Midbrain (tissue), 1 donor: ENCODE data around the gene LCA5.
"Not testable (repeated sequence)": the region's sequence is repeated elsewhere in the genome, so short reads cannot be mapped to it uniquely, and the experiment has no call there.

ENCODE experiments used
- DNase-seq: peaks from one replicate; lab custom pipeline; 2025; lab: John Stamatoyannopoulos, UW

Gene LCA5

GRCh38 chr6:79536954-79537747 lies at the start of gene LCA5:
Gene LCA5 (minus strand): TSS chr6:79537430. CDS start chr6:79518894, 18,536 bp downstream.
- peak; percentile 98 for DNase-seq

- DNase-seq = no peak
Measured at GRCh38 chr6:79586548-79586947, 49.3 kb upstream of the LCA5 start.

- DNase-seq = no peak
Measured at GRCh38 chr6:79584332-79584731, 47.1 kb upstream of the LCA5 start.

- not testable (repeated sequence) for DNase-seq
Measured at GRCh38 chr6:79577926-79578325, 40.7 kb upstream of the LCA5 start.

GRCh38 chr6:79574630-79575225 lies 37.5 kb upstream of the LCA5 start:
- DNase-seq = no peak

DNA sequence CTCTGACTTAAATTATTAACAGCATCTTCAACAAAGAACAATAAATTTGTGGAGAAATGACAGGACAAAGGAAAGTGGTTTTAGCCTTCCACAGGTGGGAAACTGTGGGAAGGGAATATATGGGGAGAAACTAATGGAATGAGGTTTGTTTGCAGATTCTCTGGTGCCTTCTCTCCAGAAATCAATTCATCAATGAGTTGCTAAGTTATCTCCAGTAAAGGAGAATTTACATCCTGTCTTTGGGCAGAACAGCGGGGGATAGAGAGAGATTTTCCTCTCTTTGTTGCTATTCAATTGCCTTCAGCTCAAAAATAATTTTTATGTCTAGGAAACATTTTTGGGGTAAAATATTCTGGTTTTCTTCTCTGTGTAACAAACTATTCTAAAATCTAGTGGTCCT lies 36.9 kb upstream of the LCA5 start:
- no peak for DNase-seq

DNA sequence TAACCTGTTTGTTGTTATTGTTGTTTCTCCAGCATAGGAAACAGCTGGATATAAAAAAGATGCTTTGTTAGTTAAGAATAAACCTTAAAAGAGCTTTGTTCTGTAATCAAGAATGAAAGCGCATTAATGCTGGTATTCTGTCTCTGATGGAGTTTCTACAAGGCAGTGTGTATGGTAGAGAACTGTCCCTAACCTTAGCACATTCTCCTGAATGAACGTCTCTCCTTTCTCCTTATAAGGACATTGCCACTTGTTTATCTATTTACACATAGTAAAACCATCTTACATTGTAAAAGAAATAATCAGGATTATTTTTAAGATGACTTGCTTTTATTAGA lies 33.8 kb upstream of the LCA5 start:
- DNase-seq = no peak

GRCh38 chr6:79570129-79571029 lies 33.1 kb upstream of the LCA5 start:
- peak; percentile 38 for DNase-seq

GRCh38 chr6:79568996-79569395 lies 31.8 kb upstream of the LCA5 start:
- DNase-seq = no peak

DNA sequence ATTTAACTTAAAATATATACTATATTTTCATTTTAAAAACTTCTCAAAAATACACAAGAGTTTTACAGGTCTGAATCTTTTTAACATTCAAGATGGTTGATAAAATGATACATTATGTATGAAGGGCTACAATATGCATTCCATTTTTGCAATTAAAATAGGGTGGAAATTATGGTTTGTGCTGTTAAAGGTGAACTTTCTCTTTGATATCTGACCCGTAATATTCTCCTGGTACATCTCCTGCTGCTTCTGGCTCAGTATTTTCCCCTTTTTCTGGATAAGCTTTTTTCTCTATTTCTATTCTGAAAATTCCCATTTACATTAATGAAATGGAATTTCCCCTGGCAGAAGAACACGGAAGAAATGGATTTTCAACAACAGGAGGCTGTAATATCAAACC lies 27.4 kb upstream of the LCA5 start:
- no peak for DNase-seq

DNA sequence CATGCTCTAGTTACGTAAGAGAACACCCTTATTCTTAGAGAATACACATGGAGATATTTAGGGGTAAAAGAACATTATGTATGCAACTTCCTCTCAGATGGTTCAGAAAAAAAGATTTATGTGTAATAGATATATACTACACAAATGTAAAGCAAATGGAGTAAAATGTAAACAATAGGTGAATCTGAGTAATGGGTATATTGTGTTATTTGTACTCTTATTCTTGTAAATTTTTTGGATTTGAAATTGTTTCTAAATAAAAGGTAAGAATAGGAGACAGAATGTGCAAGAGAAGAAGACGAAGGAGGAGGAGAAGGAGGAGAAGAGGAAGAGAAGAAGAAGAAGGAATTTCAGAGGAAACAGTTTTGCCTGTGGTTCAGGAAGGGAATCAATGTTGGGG lies 22.5 kb upstream of the LCA5 start:
- no peak for DNase-seq

- no peak for DNase-seq
Measured at GRCh38 chr6:79557673-79558467, 20.6 kb upstream of the LCA5 start.

GRCh38 chr6:79554305-79554704 lies 17.1 kb upstream of the LCA5 start:
- DNase-seq = no peak

DNA sequence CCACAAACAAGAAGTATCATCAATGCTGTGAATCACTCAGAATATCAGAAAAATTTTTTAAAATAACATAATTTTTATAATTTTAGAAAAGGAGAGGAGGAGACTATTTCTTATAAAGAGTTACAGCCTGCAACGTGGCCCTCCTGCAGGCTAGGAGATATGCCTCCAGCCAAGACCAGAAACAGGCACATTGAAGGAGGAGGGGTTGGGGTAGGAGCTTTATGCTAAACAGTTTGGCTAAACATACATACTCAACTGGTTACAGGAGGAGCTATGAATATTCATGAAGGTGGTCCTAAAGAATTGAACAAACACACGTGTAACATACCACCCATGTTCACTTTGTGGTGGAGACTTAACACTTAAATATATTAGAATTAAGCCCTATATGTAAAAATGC lies 14.2 kb upstream of the LCA5 start:
- no peak for DNase-seq

GRCh38 chr6:79548304-79548703 lies 11.1 kb upstream of the LCA5 start:
- no peak for DNase-seq

- no peak for DNase-seq
Measured at GRCh38 chr6:79546186-79546585, 9.0 kb upstream of the LCA5 start.

GRCh38 chr6:79544939-79545450 lies 7.8 kb upstream of the LCA5 start:
- peak; percentile 88 for DNase-seq

GRCh38 chr6:79544299-79544927 lies 7.2 kb upstream of the LCA5 start:
- DNase-seq = peak; percentile 58

- peak; percentile 58 for DNase-seq
Measured at GRCh38 chr6:79543886-79544285, 6.7 kb upstream of the LCA5 start.

- no peak for DNase-seq
Measured at GRCh38 chr6:79543411-79543810, 6.2 kb upstream of the LCA5 start.
